ENCODE measurements around the gene ATAT1.

Gene ATAT1

GRCh38 chr6:30611150-30611855 lies 15.4 kb upstream of the ATAT1 start:
- peaks cover 43% of the 10 kb centered on the region for H3K36me3 ChIP-seq (replicated peaks)

GRCh38 chr6:30611856-30612194 lies 14.8 kb upstream of the ATAT1 start:
- H3K27me3 ChIP-seq (replicated peaks): no peaks in the 10 kb centered on the region
- peaks cover 43% of the 10 kb centered on the region for H3K36me3 ChIP-seq (replicated peaks)
- no peak overlapping the region for H3K4me3 ChIP-seq (ENCODE audit: low read depth, low read length)

More at GRCh38 chr6:30611150-30611855, 15.4 kb upstream of the ATAT1 start:
- no peak for DNase-seq
- no peak for TF ChIP-seq CTCF (IDR thresholded peaks at IDR 0.05; ENCODE audit: low read depth, low read length, missing control alignments)
- Histone ChIP-seq H3K4me3 (ENCODE audit: low read depth, low read length) (no peak overlapping the region), H3K27me3 (replicated peaks) (no peaks in the 10 kb centered on the region), H3K27ac (no peak overlapping the region)
- in situ Hi-C loops (cut with HindIII; ENCODE audit: low pct_ligation_motif_present, low sequenced_read_pairs): no loop called here

GRCh38 chr6:30612213-30612612 lies 14.5 kb upstream of the ATAT1 start:
- DNase-seq: no peak
- H3K27me3 ChIP-seq (replicated peaks): no peaks in the 10 kb centered on the region
- peak; percentile 56 for TF ChIP-seq CTCF (IDR thresholded peaks at IDR 0.05; ENCODE audit: low read depth, low read length, missing control alignments)
- H3K36me3 ChIP-seq (replicated peaks): peaks cover 41% of the 10 kb centered on the region
- H3K27ac ChIP-seq: no peak overlapping the region
- in situ Hi-C loops (cut with HindIII; ENCODE audit: low pct_ligation_motif_present, low sequenced_read_pairs): no loop called here
- H3K4me3 ChIP-seq (ENCODE audit: low read depth, low read length): no peak overlapping the region

More at GRCh38 chr6:30611856-30612194, 14.8 kb upstream of the ATAT1 start:
- no peak for DNase-seq
- no peak overlapping the region for H3K27ac ChIP-seq
- in situ Hi-C loops (cut with HindIII; ENCODE audit: low pct_ligation_motif_present, low sequenced_read_pairs): no loop called here
- no peak for TF ChIP-seq CTCF (IDR thresholded peaks at IDR 0.05; ENCODE audit: low read depth, low read length, missing control alignments)

- Histone ChIP-seq H3K27ac (no peak overlapping the region), H3K4me3 (ENCODE audit: low read depth, low read length) (no peak overlapping the region), H3K36me3 (replicated peaks) (peaks cover 36% of the 10 kb centered on the region), H3K27me3 (replicated peaks) (no peaks in the 10 kb centered on the region)
- DNase-seq: peak; percentile 38
- TF ChIP-seq CTCF (IDR thresholded peaks at IDR 0.05; ENCODE audit: low read depth, low read length, missing control alignments): no peak
- in situ Hi-C loops (cut with HindIII; ENCODE audit: low pct_ligation_motif_present, low sequenced_read_pairs): no loop called here
These were observed 13.9 kb upstream of the ATAT1 start for GRCh38 chr6:30612687-30613248.

- TF ChIP-seq CTCF (IDR thresholded peaks at IDR 0.05; ENCODE audit: low read depth, low read length, missing control alignments): no peak
- Histone ChIP-seq H3K4me3 (ENCODE audit: low read depth, low read length) (no peak overlapping the region), H3K36me3 (replicated peaks) (peaks cover 30% of the 10 kb centered on the region), H3K27ac (no peak overlapping the region), H3K27me3 (replicated peaks) (no peaks in the 10 kb centered on the region)
- in situ Hi-C loops (cut with HindIII; ENCODE audit: low pct_ligation_motif_present, low sequenced_read_pairs): no loop called here
- DNase-seq: no peak
These were observed 13.2 kb upstream of the ATAT1 start for GRCh38 chr6:30613251-30614043.
